HG03565 (cell line): Measurements from ENCODE around the gene RNF207.

Experiments
- ATAC-seq: cut with Tn5 transposase; IDR thresholded peaks from one replicate; pipeline ENCODE4 v1.9.1; 2021; ENCODE audit warnings: mild to moderate bottlenecking, moderate library complexity; ENCODE audit not compliant: unreplicated experiment

The RNF207 gene

DNA sequence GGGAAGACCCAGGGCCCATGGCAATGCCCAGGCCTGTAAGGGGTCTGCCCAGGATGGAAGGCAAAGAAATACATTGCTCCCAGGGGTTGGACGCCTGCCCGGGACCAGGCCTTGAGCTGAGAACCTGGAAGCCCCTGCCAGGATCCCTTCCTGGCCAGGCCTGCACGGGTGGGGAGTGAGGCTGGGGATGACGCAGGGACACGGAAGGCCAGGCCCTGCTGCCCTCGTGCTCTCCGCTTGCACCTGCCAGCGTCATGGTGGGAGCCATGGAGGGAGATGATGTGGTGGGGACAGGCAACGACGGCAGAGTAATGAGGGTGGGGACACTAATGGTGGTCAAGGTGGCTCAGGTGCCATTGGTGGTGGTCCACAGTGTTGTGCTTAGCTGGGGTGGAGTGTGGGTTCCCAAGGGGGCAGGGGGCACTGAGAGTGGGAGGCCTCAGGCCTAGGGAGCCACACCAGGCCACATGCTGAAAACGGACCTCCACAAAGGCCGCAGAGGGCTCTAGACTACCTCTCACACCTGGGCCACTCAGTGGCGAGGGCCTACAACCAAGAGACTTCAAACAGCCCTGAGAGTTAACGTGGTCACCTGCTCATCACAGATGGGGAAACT is 42.4 kb downstream of the RNF207 start:
- no peak for ATAC-seq

DNA sequence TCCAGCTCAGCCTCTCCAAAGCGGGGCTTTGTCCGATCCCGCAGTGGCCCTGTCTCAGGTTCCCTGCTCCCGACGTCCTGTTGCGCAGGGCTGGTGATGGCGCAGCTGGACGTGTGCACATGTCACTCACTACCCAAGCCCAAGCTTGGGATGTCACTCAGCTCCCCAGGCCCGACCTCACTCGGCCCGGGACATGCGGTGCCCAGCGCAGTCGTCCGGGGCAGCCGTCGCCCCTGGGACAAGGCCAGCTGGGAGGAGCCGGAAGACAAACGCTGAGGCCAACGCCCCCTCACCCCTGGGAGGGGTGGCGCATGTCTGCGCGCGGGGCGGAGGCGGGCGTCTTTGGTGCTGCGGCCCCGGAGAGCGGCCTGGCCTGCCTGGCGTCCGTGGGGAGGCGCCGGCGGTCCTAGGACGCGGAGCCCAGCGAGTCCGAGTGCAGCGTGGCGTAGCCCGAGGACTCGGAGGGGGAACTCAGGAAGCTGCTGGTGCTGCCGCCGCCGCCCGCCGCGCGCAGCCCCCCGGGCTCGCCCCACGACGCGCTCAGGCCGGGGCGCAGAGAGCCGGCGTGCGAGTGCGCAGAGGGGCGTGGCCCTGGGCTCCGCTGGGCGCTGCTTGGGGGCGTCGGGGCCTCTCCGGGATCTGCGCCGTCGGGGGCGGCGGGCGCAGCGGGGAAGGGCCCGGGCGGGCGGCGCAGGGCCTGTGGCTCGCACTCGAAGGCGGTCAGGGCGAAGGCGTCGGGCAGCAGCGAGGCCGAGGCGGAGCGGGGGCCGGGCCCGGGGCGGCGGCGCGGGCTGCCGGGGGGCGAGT is 43.2 kb downstream of the RNF207 start:
- no peak for ATAC-seq

DNA sequence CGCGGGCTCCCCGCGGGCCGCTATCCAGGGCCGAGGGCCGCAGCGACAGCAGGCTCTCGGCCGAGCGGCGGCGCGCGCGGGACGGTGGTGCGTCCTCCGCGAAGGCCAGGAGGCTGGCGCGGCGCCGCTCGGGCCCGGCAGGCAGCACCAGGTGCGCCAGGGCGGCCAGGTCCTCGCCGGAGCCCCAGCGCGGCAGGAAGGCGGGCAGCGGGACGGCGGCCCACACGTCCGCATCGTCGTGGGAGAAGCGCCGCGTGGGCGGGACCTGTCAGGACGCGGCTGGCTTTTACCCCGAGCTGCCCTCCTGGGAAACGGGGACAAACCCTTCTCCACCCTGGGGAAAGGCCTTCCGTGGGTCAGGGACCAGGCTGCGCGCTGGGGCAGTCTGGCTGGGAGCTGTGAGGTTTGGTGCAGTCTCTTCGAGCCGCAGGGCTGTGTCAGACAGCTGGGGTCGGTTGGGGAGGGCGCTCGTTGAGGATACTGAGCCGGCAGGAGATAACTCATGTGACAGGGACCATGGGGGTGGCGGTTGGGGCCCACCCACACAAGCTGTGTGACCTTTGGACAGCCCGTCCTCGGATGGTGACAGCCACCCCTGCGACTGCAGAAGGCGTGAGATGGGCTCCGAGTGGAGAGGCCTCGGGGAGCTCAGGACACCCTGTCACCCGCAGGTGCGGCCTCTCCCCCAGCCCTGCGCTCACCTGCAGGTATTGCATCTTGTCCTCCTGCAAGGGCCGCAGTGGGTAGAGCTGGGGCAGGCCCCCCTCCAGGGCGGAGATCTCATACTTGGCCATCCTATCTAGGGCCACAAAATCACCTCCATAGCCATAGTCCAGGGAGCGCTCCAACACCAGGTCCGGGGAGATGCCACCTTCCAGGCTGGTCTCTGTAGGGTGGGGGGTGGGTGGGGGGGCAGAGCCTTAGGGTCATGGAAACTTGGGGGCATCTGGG is 44.1 kb downstream of the RNF207 start:
- ATAC-seq, result no peak

DNA sequence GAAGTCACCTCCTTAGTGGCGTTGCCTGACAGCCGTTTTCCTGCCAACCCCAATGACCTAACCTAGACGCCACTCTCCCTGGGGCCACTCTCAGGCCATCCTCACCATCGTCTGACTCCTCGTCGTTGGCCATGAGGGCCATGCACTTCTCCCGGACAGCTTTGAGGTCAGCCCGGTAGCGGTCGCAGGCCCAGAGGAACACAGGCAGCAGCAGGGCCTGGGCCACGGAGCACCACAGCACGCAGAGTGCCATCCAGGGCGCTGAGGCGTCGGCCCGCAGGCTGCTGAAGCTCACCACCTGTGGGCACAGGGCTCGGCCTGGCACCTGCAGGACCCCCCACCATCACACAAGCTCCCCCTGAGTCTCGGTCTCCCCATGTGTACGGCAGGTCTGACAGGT is 45.3 kb downstream of the RNF207 start:
- no peak for ATAC-seq

DNA sequence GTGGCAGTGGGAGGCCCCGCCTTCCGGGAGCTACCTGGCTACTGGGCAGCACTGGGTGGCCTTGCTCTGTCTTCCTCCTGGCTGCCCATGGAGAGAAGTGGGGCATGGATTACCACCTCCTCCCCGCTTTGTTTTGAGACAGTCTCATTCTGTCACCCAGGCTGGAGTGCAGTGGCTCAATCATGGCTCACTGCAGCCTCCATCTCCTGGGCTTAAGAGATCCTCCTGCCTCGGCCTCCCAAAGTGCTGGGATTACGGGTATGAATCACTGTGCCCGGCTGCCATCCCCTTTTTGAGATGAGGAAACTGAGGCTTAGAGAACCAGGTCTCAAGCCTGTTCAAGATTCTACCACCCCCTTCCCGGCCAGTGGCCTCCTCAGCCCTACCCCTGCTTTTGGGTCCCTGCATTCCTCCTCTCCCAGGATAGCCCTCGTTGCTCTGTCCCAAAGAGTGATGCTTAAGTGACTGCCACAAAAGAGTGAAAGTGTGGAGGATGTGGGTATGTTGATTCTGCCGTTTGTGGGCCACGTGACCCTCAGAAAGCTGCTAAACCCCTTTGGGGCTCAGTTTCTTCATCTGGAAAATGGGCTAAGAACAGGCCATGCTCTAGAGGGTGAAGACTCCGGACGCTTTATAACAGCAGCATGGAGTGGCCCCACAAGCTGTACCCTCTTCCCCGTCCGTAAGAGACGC is 45.9 kb downstream of the RNF207 start:
- ATAC-seq, result no peak

DNA sequence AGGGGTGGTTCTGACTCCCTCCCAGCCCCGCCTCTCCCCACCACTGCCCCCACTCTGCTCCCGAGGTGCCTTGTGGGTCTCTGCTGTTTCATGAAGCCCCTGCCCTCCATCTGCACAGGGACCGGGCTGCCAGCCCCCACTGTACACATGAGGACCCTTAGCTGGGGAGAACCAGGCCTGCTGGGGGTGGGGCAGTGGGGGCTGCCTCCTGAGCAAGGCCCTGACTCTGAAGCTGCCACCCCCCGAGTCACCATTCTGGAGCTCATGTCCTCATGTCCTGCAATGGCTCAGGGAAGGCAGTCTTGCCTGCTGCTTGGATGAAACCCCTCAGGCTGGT is 46.4 kb downstream of the RNF207 start:
- no peak for ATAC-seq

DNA sequence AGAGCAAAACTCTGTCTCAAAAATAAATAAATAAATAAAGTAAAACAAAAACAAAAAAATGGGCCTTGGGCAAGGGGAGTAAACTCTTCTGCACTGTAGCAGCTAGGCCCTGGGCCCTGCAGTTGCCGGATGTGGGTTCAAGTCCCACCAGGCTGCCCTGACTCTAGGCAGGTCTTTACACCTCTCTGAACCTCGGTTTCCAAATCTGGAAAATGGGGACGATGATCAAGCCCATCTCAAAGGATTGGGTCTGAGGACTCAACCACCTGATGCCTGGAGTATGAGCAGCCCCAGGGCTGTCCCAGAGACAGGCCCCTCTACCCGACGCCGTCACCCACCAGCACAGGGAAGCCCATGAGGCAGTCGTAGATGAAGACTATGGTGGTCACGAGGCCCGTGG is 47.5 kb downstream of the RNF207 start:
- no peak for ATAC-seq

DNA sequence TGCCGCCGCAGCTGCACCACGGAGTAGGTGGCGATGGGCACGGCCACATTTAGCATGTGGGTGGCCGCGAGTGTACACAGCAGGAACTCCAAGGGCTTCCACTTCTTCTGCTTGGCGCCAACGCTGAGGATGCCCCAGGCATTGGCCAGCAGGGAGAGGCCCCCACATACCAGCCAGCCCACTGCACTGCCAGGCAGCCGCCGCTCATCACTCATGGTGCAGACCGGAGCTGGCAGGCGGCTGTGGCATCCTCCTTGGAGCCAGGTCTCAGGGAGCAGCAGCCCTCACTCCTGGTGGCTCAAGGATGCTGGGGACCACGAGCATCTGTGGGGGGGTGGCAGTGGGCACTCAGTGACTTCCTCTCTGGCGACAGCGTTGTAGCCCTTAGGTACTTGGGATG is 48.8 kb downstream of the RNF207 start:
- no peak for ATAC-seq

DNA sequence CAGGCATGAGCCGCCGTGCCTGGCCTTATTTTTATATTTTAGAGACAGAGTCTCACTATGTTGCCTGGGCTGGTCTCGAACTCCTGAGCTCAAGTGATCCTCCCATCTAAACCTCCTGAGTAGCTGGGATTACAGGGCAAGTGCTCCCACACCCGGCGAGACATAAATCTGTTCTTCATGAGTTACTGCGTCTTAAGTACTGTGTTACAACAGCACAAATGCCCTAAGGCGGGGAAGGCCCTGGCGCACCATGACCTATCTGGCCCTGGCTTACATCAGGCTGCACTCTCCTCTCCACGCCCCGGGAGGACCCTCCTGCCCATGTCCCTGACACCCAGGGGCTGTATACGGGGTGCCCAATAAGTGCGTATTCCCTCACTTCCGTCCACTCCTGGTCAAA is 50.7 kb downstream of the RNF207 start:
- no peak for ATAC-seq

DNA sequence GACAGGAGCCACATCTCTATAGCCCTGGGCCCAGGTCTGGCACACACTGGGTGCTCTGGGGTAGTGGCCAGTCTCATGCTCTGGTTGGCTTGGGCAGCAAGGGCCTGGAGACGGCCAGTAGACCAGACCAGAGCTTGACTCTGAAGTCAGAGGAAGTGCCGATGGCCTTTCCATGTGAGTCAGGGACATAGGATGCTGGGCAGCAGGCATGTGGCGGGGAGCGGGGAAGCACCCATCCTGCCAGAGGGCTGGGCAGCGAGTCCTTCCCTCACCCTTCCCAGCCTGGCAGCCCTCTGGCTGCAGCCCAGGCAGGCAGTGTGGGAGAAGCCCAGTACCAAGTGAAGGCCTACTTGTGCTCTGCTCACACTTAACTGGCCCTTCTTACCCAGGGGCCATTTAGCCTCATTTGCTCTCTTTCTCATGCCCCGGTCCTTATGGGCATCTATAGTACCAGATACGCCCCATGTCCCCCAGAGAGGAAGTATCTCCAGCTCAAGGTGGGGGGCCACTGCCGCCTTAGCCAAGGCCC is 51.7 kb downstream of the RNF207 start:
- ATAC-seq, result no peak

DNA sequence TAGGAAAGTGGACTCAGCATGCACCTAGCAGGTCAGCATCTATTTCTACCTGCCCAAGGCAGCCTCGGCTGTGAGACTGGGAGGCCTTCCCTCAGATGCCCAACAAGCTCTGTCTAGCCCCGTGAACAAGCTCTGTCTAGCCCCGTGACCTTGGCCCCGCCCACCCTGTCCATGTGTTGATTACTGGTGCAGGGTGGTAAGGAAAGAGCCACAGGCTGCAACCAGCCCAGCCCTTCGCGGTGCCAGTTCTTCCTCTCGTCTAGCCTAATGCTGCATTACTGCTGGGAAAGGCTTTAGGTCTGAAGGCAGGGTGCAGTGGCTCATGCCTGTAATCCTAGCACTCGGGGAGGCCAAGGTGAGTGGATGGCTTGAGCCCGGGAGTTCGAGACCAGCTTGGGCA is 52.8 kb downstream of the RNF207 start:
- ATAC-seq, result no peak

DNA sequence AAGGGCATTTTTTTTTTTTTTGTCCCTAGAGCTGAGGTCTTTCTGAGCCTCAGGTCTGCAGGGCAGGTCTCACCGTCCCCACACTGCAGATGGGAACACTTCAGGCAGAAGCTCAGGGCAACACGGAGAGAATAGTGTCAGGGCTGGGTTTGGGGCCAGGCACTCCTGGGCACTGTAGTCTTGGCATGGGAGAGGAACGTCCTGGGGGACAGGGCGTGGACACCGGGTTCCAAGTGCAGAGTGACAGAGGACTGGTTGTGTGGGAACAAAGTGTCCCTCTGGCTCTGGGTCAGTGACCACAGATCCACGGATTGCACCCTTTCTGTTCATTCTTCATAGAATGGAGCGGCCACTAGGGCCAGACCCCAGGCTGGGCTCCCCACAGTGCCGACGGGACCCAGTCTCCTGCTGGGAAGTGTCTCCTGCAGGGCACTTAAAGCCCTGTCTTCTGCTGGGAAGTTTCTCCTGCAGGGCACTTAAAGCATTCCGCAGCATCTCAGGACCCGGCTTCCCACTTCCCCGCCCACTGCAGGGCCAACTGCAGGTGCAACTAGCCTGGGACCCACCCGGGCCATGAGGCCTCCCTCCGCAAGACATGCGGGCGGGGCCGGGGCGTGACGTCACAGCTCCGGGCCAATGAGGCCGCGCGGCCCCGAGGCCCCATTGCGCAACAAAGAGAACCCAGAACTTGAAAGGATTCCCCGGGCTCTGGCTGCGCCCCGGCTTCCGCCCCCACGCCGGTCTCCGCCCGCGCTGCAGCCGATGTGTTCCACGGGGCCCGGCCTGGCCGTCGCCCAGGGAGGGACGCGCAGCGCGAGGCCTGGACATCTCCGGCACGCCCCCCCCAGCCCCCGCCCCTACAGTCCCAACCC is 53.8 kb downstream of the RNF207 start:
- no peak for ATAC-seq

DNA sequence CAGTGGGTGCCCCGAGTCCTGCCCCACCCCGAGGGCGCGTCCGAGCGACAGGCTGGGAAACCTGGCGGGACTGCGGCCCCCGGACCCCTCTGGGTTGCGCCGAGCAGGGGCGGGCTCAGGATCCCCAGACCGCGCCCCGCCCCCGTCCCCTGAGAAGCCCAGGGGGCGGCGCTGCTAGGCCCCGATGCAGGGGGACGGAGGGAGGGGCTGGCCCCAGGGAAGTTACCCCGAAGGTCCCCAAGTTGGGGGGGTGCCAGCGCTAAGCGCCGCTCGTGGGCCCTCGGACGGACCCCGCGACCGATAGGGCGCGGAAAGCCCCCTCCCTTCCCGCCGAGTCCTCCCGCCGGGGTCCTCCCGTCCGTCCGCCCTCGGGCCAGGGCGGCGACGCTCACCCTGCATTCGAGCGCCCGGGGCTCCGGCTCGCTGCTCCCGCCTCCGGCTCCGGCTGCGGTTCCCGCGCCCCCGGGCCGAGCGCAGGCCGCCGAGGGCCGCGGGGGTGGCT is 54.6 kb downstream of the RNF207 start:
- ATAC-seq, result no peak

DNA sequence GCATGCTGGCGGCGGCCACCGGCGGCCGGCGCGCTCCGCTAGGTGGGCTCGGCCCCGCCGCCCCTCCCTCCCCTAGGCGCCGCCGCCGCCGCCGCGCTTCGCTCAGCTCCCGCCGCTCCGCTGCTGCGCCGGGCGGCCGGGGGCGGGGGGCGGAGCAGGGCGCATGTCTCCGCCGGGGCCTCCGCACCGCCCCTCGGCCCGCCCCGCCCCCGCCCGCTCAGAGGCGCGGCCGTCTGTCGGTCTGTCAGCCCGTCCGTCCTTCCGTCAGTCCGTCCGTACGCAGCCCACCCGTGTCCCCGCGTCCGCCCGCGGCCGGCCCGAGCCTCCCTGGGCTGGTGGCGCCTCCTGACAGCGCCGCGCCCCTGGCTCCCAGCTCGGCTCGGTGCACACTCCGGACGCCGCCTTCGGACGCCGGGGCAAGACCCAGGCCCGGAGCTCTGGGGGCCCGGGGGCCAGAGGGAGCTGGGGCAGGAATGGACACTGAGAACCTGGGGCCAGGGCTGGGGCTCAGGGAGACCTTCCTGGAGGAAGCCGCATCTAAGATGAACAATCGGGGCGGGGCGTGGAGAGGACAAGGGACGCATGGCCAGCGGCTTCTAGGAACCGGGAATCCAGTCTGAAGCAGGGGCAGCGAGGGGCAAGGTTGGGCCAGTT is 55.2 kb downstream of the RNF207 start, which contains the start of gene GPR153:
Gene GPR153 (minus strand): TSS at position 138 of the 654 bp plus-strand sequence. CDS start 6,193 bp downstream, outside the sequence.
- ATAC-seq, result no peak

DNA sequence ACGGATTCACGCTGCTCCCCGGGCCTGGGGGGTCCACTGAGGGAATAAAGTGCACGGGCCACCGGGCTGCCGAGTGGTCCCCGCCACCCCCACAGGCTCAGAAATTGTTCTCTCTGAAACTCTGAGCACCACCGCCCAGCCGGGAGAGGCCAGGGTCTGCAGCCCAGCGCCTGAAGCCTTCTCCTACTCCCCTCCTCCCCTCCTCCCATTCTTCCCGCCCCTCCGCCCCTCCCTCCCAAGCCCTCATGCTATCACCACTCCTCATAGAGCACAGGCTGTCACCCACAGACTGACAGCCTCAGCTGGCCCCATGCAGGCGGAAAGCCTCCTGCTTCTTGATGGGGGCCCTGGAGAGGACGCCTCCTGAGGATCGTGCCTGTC is 55.7 kb downstream of the RNF207 start:
- no peak for ATAC-seq

DNA sequence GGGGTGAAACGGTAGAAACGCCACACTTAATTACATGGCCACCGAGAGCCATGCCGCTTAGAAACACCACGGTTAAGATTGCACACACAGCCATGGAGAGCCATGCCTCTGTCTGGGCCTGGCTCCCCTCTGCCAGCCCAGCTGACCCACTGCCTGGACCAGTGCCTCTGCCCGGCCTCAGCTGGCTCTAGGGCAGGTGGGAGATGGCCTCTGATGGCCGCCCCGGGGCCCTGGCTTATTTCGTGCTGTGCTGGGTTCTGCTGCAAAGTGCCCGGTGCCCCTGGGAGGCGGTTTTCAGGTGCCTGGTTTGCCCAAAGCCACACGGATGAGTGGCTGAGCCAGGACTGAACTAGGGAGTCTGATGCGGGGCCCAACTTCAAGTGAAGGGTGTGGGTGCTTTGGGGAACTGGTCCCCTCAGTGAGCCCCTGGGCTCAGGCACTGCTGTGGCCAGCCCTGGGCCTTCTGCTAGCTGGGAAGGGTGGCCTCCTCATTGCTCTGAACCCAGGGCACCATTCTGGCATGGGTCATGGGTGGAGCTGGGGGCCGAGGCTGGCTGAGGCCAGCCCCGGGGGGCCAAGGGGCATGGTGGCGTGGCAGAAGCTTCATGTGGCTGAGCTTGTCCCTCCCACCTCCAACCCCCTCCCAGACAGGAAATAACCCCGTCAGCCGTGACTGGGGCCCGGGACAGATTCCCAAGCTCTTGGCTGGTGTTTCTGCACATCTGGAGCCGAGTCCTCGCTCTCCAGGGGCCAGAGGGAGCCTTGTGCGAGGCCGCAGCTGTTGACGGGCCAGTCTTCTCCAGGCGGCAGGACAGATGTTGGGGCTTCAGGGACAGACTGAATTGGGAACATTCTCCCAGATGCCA is 56.9 kb downstream of the RNF207 start:
- ATAC-seq, result no peak

DNA sequence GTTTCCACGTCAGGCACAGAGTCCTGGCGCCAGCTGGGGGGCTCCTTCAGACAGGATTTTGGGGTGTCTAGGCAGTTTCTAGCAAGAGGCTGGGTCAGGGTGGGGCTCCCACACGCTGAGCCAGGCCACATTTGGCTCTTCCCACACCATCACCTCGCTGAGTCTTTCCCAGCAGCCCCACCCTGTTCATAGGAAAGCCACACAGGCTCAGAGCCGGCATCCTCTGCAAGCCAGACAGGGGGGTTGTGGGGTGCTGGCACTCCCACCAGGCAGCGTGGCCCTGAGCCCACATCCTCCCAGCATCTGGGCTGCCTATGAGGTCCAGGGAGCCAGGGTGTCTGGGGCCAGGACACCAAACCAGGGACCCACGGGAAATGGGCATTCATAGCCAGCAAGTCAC is 57.8 kb downstream of the RNF207 start:
- ATAC-seq, result no peak

DNA sequence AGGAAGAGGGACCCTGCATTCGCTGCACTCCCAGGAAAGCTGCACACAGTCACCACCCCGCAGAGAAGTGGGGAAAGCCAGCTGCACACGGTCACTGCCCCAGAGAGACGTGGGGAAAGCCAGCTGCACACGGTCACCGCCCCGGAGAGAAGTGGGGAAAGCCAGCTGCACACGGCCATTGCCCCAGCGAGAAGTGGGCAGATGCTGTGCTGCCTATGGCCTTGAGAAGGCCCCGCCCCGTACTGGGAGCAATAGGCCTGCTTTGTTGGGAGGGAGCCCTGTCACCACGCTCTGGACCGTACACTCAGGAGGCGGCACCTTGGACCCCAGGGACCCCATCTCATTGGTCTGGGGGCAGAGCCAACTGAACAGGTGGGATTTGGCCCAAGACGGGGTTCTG is 59.2 kb downstream of the RNF207 start:
- no peak for ATAC-seq
